HepG2 (cell line): Measurements from ENCODE around the gene TMEM247.

ENCODE experiments used
- BRF2 ChIP-seq: sonication (generic); formaldehyde crosslinking; IDR thresholded peaks from 2 replicates; pipeline ENCODE4 v1.8.1; 2022; ENCODE audit warnings: mild to moderate bottlenecking, missing genetic modification reagents
- CTCF ChIP-seq: sonication (generic); formaldehyde crosslinking; IDR thresholded peaks from 2 replicates; pipeline ENCODE4 v1.5.0; 2020; ENCODE audit warnings: mild to moderate bottlenecking, missing genetic modification reagents, moderate library complexity
- SIN3A ChIP-seq: IDR thresholded peaks from 2 replicates; pipeline ENCODE4 v1.6.1; 2011; ENCODE audit warnings: low read depth, mild to moderate bottlenecking, control low read depth, low read length, borderline replicate concordance

- TF ChIP-seq SIN3A (no peak), CTCF (CRISPR knock-in tag) (no peak), BRF2 (CRISPR knock-in tag) (no peak)
Observed at GRCh38 chr2:46459694-46460093, 19.7 kb upstream of the TMEM247 start.
